GM12878 (cell line): ENCODE measurements around the gene RARB. TPM values are rescaled to one million over a fixed set of nuclear protein-coding genes. Genes with fewer than 3 reads are reported as not detected.

Source experiments
- ATAC-seq: fragments of 200-7000 bp; cut with Tn5 transposase; 3 replicates; pipeline ENCODE4 v1.9.1; 2020; ENCODE audit warnings: mild to moderate bottlenecking, moderate library complexity
- BruUV-seq: library from RNA; stranded (reverse); fragments of 400-500 nt; replicated peaks from 2 replicates; lab custom pipeline; 2021; lab: Mats Ljungman, UMichigan
- CTCF ChIA-PET: fragments of 300-600 bp; sonication (Branson Sonifier 250); formaldehyde crosslinking; extraction: SDS; loops from one replicate; lab custom pipeline; 2021; ENCODE audit warnings: inconsistent platforms; lab: Yijun Ruan, JAX
- POLR2A ChIA-PET: fragments of 350-600 bp; formaldehyde crosslinking; extraction: SDS; loops from one replicate; lab custom pipeline; 2021; ENCODE audit warnings: inconsistent platforms; lab: Charles Lee
- RAD21 ChIA-PET: fragments of 300-600 bp; sonication (Branson Sonifier 250); formaldehyde crosslinking; loops from one replicate; lab custom pipeline; 2023; ENCODE audit warnings: antibody characterized with exemption; ENCODE audit not compliant: unreplicated experiment; lab: Charles Lee
- SMC1A ChIA-PET: fragments of 300-600 bp; sonication (Branson Sonifier 250); formaldehyde crosslinking; loops from one replicate; lab custom pipeline; 2023; ENCODE audit not compliant: unreplicated experiment, uncharacterized antibody; lab: Charles Lee
- DNase-seq: peaks from one replicate; pipeline ENCODE4 v3.0.0-alpha.2; 2011; ENCODE audit warnings: low read depth, low spot score
- FAIRE-seq: peaks from 3 replicates; lab custom pipeline; 2011; peaks lifted over from hg19 to GRCh38; lab: Jason Lieb, UNC
- H2AFZ ChIP-seq: 2 replicates; pipeline ENCODE4 v1.6.0; 2011; ENCODE audit warnings: low read depth, low read length, control low read depth; ENCODE audit not compliant: control insufficient read depth
- H3K27ac ChIP-seq: 2 replicates; pipeline ENCODE4 v1.5.1; 2011; ENCODE audit warnings: control low read depth; ENCODE audit not compliant: control insufficient read depth, insufficient read depth
- H3K27me3 ChIP-seq, 2 experiments: replicated peaks in 1 of 2; 2 replicates each; pipeline versions ENCODE4 v1.6.0 to v1.6.1; 2011; ENCODE audit warnings: low read length in 1 of 2; ENCODE audit not compliant: control insufficient read depth in 2 of 2, insufficient read depth in 2 of 2
- H3K36me3 ChIP-seq, 2 experiments: 2 replicates each; pipeline ENCODE4 v1.5.1; 2011; ENCODE audit warnings: low read length in 1 of 2; ENCODE audit not compliant: control insufficient read depth in 2 of 2, insufficient read depth in 2 of 2
- H3K4me1 ChIP-seq: 2 replicates; pipeline ENCODE4 v1.6.1; 2011; ENCODE audit warnings: mild to moderate bottlenecking, low read length, moderate library complexity, mixed read lengths; ENCODE audit not compliant: control insufficient read depth, insufficient read depth
- H3K4me2 ChIP-seq: 2 replicates; pipeline ENCODE4 v1.6.0; 2011; ENCODE audit warnings: control low read depth; ENCODE audit not compliant: control insufficient read depth, insufficient read depth
- H3K4me3 ChIP-seq: fragments of 200-600 bp; sonication (generic); 2 replicates; pipeline ENCODE4 v1.5.1; 2016
- H3K79me2 ChIP-seq: 2 replicates; pipeline ENCODE4 v1.6.0; 2011; ENCODE audit warnings: low read length; ENCODE audit not compliant: control insufficient read depth, insufficient read depth
- H3K9ac ChIP-seq: 2 replicates; pipeline ENCODE4 v1.8.0; 2011; ENCODE audit warnings: low read length, control low read depth, mixed read lengths; ENCODE audit not compliant: control insufficient read depth, insufficient read depth
- H3K9me3 ChIP-seq: replicated peaks from 3 replicates; pipeline ENCODE4 v1.5.1; 2011; ENCODE audit warnings: mild to moderate bottlenecking, low read length; ENCODE audit not compliant: control insufficient read depth, insufficient read depth
- H4K20me1 ChIP-seq: 2 replicates; pipeline ENCODE4 v1.6.0; 2011; ENCODE audit not compliant: control insufficient read depth, insufficient read depth
- RAD21 ChIP-seq: IDR thresholded peaks from 2 replicates; pipeline ENCODE4 v1.6.1; 2011; ENCODE audit warnings: mild to moderate bottlenecking, low read depth, low read length, moderate library complexity; ENCODE audit not compliant: insufficient read depth
- ZBTB4 ChIP-seq: fragments of 450-650 bp; formaldehyde crosslinking; IDR thresholded peaks from 2 replicates; pipeline ENCODE4 v1.4.0; 2022; ENCODE audit warnings: mild to moderate bottlenecking, moderate library complexity
- ZSCAN29 ChIP-seq: fragments of 450-650 bp; IDR thresholded peaks from 2 replicates; pipeline ENCODE4 v1.6.1; 2017; ENCODE audit warnings: mild to moderate bottlenecking, moderate library complexity
- WGBS: methylation state at CpG from one replicate; pipeline ENCODE4 v1.1.6; 2016; ENCODE audit warnings: low lambda C conversion rate; ENCODE audit not compliant: insufficient replicate concordance, insufficient coverage; ENCODE audit errors: missing lambda C conversion rate; 5-methylcytosine and 5-hydroxymethylcytosine counted together
- in situ Hi-C: fragments of 300-500 bp; cut with MboI; formaldehyde crosslinking; loops from 9 replicates; pipeline ENCODE4 v1.14.3; 2018; ENCODE audit warnings: mixed read lengths
- intact Hi-C: fragments of 100-400 bp; cut with micrococcal nuclease; formaldehyde crosslinking; loops from one replicate; pipeline ENCODE4 v1.14.2; 2022; ENCODE audit not compliant: unreplicated experiment
- polyA plus RNA-seq, 11 experiments: library from polyadenylated mRNA; depleted of rRNA in 4 of 11; unstranded in 6 of 11; stranded (reverse) in 5 of 11; fragments of >200 nt; fragmentation: Nextera tagmentation in 4 of 11; fragmentation: Illumina TruSeq in 1 of 11; extraction: Ambion mirVana in 4 of 11; extraction: Trizol in 1 of 11; gene quantifications; 1 replicate in 1 of 11; 2 replicates in 10 of 11; pipeline versions ENCODE4 v1.2.1 to v1.2.3, GENCODE V29; 2011 to 2016; ENCODE audit warnings: inconsistent platforms in 2 of 11, missing spikeins in 2 of 11, low read depth in 1 of 11
- total RNA-seq, 4 experiments: library from RNA; depleted of rRNA in 3 of 4; stranded (reverse); fragments of >200 nt in 3 of 4; fragmentation: Illumina TruSeq in 1 of 4; extraction: Trizol in 1 of 4; gene quantifications; 2 replicates each; pipeline versions ENCODE4 v1.2.1 to v1.2.3, GENCODE V29; 2013 to 2021
- TF ChIP-seq, protein P1 (sequence below), 3 experiments: IDR thresholded peaks in 2 of 3; conservative IDR thresholded peaks in 1 of 3; 2 replicates each; pipeline ENCODE4 v1.5.1; 2011; ENCODE audit warnings: low read depth in 3 of 3, low read length in 3 of 3, mild to moderate bottlenecking in 3 of 3, control low read depth in 2 of 3, moderate library complexity in 2 of 3, inconsistent platforms in 1 of 3, mixed read lengths in 1 of 3; ENCODE audit not compliant: control insufficient read depth in 2 of 3, insufficient read depth in 1 of 3; ENCODE audit errors: extremely low read depth in 1 of 3

The RARB gene
- total and polyA plus RNA-seq, 10 of the 15 experiments (the other 5 are each of a cell fraction or from before 2014, with no cell fraction given): 0.05 to 0.06 TPM; not detected in 8

- SMC1A ChIA-PET: interaction anchor here (0.9 kb wide), 1 partner anchor 11 kb away, joined by 3 read pairs; no protein-coding TSS in a partner anchor
- Histone ChIP-seq H3K4me3 (no peak overlapping the region), H3K79me2 (no peaks in the 10 kb centered on the region), H3K27ac (no peak overlapping the region), H3K4me1 (no peaks in the 10 kb centered on the region), H3K4me2 (no peak overlapping the region), H3K27me3 (no peaks in the 10 kb centered on the region; a peak in 1 of 4 replicates), H2AFZ (no peak overlapping the region), H4K20me1 (no peaks in the 10 kb centered on the region), H3K36me3 (no peaks in the 10 kb centered on the region), H3K9me3 (no peaks in the 10 kb centered on the region), H3K9ac (no peak overlapping the region)
- POLR2A ChIA-PET: no interaction called here
- RAD21 ChIA-PET: no interaction called here
- DNase-seq: no peak
- WGBS: 19% methylated on average over 3 of the region's 3 CpGs
- peak; percentile 57 for FAIRE-seq
- 0 out of 3 replicates have a peak, but pooled peaks have one; percentile 34 for ATAC-seq
- intact Hi-C loops (no loop called here), in situ Hi-C loops (no loop called here)
- CTCF ChIA-PET: interaction anchor here (0.6 to 2.1 kb wide), 9 partner anchors 9 to 1180 kb away, joined by 3 to 11 read pairs (median 4); no protein-coding TSS in a partner anchor
- TF ChIP-seq, protein P1, sequence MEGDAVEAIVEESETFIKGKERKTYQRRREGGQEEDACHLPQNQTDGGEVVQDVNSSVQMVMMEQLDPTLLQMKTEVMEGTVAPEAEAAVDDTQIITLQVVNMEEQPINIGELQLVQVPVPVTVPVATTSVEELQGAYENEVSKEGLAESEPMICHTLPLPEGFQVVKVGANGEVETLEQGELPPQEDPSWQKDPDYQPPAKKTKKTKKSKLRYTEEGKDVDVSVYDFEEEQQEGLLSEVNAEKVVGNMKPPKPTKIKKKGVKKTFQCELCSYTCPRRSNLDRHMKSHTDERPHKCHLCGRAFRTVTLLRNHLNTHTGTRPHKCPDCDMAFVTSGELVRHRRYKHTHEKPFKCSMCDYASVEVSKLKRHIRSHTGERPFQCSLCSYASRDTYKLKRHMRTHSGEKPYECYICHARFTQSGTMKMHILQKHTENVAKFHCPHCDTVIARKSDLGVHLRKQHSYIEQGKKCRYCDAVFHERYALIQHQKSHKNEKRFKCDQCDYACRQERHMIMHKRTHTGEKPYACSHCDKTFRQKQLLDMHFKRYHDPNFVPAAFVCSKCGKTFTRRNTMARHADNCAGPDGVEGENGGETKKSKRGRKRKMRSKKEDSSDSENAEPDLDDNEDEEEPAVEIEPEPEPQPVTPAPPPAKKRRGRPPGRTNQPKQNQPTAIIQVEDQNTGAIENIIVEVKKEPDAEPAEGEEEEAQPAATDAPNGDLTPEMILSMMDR (IDR thresholded peaks at IDR 0.05 in 2 of 3, conservative IDR thresholded peaks at IDR 0.05 in 1 of 3; ENCODE audit: control insufficient read depth in 2 of 3, extremely low read depth in 1 of 3, insufficient read depth in 1 of 3, low read depth in 3 of 3, low read length in 3 of 3): peak; percentile 22 to 67 (median 55); a peak in 5 of 6 replicates
- peak; percentile 35; the same call in 1 of the 2 replicates for TF ChIP-seq RAD21
- TF ChIP-seq ZSCAN29: no peak
- no peak for TF ChIP-seq ZBTB4 (CRISPR knock-in tag)
- no TSS peak for BruUV-seq
Observed at GRCh38 chr3:25532431-25533162, 104.5 kb downstream of the RARB start.
